Right lobe of liver (tissue), 4 donors: ENCODE data around the gene PTK7.

ENCODE experiments used
- POLR2A ChIP-seq: fragments of 450-650 bp; IDR thresholded peaks from one replicate; pipeline ENCODE4 v1.6.1; 2017; ENCODE audit warnings: antibody characterized with exemption, mild to moderate bottlenecking
- TF ChIP-seq, protein P1 (sequence below), 4 donors: fragments of 200-600 bp in 3 of 4; fragments of 450-650 bp in 1 of 4; IDR thresholded peaks; one replicate each; pipeline versions ENCODE4 v1.5.1 to v1.8.0; 2016 to 2022; ENCODE audit warnings: antibody characterized with exemption in 4 of 4, mild to moderate bottlenecking in 2 of 4
- donor health status: DM: no; HTN: no; CAD: no.
- donor health status: DM: no; HTN: no; CAD: no.
- donor health status: DM: no; HTN: yes; CAD: no.

DNA sequence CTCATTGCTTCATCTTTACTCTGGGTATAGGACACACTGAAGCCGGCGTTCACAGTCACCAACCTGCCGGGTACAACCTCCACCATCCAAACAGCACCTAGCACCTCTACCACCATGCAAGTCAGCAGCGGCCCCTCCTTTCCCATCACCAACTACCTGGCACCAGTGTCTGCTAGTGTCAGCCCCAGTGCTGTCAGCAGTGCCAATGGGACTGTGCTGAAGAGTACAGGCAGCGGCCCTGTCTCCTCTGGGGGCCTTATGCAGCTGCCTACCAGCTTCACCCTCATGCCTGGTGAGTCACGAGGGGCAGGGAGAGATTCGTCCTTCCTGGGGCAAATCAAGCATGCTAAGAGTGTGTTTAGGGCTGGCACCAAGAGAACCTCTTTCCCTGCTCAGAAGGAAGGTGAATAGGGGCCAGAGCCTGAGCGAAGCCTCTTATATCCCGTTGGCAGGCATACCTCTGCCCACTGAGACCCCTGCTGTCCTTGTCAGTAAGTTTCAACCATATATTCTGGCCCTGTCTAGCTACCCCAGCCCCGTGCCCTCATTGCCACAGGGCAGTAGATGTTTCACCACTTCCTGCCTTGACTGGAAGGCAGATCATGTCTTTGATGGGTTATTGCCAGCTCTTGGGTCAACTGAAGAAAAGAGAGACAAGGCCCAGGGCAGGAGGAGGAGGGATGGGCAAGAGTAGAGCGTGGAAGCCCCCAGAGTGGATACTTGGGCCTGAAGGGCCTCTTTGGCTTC, 99.7 kb downstream of the PTK7 start:
- TF ChIP-seq, protein P1, sequence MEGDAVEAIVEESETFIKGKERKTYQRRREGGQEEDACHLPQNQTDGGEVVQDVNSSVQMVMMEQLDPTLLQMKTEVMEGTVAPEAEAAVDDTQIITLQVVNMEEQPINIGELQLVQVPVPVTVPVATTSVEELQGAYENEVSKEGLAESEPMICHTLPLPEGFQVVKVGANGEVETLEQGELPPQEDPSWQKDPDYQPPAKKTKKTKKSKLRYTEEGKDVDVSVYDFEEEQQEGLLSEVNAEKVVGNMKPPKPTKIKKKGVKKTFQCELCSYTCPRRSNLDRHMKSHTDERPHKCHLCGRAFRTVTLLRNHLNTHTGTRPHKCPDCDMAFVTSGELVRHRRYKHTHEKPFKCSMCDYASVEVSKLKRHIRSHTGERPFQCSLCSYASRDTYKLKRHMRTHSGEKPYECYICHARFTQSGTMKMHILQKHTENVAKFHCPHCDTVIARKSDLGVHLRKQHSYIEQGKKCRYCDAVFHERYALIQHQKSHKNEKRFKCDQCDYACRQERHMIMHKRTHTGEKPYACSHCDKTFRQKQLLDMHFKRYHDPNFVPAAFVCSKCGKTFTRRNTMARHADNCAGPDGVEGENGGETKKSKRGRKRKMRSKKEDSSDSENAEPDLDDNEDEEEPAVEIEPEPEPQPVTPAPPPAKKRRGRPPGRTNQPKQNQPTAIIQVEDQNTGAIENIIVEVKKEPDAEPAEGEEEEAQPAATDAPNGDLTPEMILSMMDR (IDR thresholded peaks at IDR 0.05), result no peak
- TF ChIP-seq POLR2A, result no peak
